SKM-1 treated with dmso at 0.1 percent for 144 hours (cell line): ENCODE measurements around the gene ANKRD44.

ENCODE experiments used
- DNase-seq: peaks from one replicate; lab custom pipeline; 2025; ENCODE audit not compliant: unreplicated experiment; lab: John Stamatoyannopoulos, UW

The ANKRD44 gene

DNA sequence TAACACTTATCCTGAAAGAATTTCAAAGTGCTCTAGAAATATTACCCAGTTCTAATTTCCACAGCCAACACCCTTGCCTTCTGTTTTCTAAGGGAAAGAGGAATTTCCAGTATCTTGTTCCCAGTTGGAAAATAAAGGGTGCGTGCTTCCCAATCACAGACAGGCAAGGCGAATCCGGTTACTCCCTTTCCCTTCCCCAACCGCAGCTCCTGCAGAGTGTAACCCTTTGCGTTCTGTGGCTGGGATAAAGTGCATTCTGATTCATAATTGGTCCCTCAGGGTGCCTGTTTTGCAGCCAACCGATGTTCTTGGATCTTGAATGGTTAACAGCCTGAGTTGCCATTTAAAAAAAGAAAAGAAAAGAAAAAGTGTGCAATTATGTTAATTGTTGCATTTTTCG lies 343.5 kb downstream of the ANKRD44 start:
- DNase-seq = no peak

DNA sequence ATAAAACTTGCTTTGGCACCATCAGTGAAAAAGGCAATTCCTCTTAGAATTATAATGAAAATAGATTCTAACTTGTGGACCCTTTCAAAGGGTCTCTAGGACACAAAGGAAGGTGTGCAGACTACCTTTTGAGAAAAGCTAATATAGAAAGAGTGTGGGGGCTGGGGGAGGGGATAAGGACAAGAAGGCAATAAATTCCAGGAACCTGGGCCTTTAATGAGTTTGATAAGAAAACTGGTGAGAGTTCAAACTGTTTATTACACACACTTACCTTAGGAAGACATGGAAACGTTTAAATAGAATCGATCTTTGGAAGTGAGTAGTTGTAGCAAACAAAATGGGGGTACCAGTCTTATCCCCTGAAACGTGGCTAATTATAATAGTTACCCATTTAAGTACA lies 344.5 kb downstream of the ANKRD44 start:
- no peak for DNase-seq

DNA sequence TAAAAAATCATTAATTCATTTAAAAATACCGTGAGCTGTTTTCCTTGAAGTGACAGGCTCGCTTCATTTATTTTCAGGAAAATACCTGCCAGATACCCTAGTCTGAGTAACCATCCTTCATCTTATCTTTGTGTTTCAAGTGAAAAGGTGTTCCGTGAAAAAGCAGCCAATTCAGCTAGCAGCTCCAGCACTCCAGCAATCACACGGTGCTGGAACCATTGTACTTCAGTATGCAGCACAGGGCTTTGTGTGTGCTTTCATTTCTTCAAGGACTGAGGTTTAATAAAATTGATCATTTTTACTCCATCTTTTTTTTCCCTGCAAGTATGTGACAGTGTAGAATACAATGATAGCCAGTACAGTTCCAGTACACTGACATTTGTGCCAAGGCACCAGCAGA lies 344.9 kb downstream of the ANKRD44 start:
- no peak for DNase-seq

DNA sequence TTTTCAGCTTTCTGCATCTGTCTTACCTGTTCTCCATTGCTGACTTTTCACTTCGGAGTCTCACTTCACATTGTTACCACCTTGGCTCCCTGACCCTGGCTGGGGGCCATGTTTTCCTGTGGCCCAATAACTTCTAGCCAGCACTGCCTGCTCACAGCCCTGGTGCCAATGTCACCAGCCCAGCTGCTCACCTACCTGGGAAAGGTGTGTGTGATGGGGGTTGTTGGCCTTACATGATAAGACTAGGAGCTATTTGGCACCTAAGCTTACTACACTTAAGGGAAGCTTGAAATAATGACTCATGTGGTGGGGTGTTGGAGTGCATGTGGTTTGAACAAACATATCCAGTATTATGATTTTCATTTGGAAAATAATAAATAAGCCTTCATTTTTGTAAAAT lies 346.6 kb downstream of the ANKRD44 start:
- no peak for DNase-seq

DNA sequence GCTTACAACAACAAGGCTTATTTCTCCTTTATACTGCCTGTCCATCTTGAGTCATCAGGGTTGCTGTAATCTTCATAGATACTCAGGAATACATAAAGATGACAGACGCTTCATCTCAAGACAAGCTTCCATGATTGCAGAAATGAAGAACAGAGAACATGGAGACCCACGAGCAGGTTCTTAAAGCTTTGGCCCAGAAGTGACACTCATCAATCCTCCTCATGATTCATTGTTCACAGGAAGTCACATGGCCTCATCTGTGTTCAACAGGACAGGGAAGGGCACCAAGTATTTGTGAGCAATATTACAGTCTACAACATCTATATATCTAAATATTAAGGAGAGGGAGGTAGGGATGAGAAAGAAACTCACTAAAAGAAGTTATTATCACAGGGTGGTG lies 347.5 kb downstream of the ANKRD44 start:
- DNase-seq = no peak

DNA sequence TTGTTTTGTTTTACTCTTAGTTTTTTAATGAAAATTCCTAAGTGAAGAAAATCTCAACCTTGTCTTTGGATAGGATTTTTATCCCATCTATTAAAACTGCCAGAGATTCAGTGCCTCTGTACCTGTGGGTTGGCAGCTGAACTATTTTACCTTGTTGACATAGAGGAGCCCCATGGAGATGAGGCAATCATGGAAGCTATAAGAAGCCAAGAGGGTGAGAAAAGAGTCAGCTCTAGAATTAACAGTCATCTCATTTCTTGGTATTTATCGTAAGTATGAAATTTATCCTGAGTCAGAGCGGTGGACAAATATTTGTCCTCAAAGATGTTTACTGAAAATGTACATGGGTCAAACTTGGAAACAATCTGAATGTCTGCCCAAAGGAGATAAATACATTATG lies 348.3 kb downstream of the ANKRD44 start:
- DNase-seq = no peak

DNA sequence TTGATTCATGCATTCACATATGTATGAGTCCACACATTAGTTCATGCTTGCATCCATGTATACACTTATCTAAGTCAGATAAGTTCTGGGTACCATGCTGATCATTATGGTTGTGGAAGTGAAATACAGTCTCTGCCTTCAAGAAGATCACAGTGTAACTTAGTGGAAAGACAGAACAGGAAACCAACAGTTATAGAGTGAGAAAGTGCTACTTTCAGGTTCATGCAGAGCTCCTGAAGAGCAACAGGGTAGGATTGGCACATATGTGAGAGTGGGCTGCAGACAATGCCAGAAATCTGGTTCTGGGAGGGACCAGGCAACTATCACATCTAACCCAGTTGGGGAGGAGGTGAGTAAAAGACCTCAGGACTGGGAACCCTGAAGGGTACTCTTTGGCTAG lies 348.7 kb downstream of the ANKRD44 start:
- DNase-seq = no peak

DNA sequence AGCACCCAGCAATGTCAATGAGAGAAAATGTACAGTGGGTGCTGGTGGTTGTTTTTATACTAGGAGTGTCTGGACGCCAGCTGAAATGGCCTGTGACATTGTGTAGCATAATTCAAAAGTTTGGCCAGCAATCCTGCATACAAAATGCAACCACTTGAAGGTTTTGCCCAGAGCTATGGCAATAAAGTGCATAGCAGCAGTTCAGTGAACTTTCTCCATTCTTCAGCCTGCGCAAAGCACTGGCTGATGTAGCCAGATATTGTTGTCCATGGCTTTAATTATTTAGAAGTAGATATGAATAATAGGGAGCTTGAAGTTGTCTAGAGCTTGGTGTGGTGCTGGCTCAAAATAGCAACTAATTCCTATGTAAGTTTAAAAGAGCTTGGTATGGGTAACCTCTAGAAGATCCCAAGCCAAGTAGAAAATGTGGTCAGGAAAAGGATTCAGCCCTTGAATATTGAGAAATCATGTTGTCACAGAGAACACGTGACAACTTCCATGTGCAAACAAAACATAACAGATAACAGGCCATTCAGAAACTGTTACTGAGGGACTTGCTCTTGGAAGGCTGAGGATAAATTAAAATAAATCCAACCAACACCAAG lies 350.7 kb downstream of the ANKRD44 start:
- no peak for DNase-seq

DNA sequence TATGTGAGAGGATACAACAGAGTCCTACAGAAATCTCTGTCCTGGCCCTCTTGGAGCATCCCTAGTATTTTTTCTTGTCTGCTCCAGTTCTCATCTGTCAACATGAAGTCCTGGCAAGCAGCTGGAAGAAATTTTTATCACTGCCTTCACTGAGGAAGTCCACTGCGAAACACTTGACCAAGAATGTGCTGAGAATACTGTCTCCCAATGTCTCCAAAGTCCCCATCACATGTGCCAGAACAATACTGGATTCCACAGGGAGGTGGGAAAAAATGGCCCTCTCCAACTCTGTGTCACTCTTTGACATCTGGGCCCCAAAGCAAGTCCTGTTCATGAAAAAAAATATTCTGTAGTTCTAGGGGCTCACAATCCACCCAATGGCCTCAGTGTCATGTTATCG lies 351.3 kb downstream of the ANKRD44 start:
- no peak for DNase-seq

DNA sequence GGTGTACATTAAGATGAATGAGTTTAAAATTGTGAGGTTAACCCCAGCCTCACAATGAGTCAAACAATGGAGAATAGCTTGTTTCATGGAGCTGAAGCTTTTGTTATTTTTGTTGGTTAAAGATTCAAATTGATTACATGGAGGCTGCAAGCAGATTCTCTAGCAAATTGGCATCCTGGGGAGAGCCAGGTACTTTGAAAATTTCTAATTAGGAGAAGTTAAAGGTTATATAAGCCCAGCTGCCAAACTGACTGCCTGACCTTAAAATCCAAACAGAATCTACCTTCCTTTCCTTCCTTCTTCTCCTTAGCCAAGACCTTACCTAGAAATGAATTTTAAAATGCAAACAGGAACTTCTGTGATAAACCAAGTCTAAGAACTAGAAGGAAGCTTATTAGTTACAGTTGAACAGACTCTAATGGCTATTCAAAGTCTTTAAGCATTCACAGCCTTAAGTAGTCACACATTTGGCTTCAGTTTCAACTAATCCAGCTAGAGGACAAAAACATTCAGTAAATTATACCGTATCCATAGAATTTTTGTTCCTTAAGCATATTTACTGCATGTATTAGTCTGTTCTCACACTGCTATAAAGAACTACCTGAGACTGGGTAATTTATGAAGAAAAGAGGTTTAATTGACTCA lies 352.6 kb downstream of the ANKRD44 start:
- DNase-seq = no peak

DNA sequence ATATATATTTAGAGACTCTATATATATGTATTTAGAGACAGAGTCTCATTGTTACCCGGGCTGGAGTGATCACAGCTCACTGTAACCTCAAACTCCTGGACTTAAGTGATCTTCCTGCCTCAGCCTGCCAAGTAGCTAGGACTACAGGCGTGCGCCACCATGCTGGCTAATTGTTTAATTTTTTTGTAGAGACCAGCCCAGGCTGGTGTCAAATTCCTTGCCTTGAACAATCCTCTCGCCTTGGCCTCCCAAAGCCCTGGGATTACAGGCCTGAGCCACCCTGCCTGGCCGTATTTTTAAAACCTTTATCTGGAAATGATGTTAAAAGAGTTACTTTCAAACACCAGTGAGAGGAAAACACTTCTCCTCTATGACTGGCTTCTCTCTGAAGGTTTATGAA lies 353.1 kb downstream of the ANKRD44 start:
- no peak for DNase-seq

DNA sequence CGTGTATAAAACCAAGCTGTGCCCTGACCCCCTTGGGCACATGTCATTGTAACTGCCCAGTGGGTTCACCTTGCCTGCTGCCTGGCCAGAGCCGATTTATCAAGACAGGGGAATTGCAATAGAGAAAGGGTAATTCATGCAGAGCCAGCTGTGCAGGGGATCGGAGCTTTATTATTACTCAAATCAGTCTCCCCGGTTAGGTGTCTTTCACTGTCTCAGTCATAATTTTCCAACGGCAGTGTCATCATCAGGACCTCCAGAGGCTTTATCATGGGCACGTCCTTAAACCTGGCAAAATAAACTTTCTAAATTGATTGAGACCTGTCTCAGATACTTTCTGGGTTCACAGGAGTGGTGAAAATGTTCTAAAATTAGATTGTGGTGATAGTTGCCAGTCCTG lies 354.5 kb downstream of the ANKRD44 start:
- DNase-seq = no peak

DNA sequence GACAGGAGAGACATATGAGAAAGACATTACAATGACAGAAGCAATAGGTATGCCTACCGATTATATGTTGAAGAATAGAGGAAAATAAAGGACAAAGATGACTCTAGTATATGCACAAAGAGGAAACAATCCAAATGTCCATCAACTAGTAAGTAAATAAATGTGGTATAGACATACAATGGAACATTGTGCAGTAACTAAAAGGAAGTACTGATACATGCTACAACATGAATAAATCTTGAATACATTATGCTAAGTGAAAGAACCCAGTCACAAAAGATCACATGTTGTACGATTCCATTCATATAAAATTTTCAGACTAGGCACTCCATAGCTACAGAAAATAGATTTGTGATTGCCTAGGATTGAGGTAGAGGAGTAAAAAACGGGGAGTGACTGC lies 355.5 kb downstream of the ANKRD44 start:
- no peak for DNase-seq

DNA sequence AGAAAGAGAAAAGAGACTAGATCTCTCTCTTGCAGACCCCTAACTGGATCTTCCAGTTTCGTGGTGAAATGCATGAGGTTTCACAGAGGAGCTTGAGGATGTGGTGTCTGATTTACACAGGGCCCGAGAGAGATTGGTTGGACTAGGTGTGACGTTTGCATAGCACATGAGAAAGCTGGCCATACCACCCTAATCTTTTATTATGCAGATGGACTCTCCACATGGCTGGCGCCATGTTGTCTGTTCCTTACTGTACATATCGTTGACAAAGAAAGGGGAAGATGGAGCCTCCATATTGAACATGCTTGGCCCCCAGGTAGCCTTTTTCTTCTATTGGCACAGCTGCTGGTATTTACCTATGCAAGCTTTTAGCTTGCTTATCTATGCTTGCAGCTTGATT lies 356.6 kb downstream of the ANKRD44 start:
- no peak for DNase-seq

DNA sequence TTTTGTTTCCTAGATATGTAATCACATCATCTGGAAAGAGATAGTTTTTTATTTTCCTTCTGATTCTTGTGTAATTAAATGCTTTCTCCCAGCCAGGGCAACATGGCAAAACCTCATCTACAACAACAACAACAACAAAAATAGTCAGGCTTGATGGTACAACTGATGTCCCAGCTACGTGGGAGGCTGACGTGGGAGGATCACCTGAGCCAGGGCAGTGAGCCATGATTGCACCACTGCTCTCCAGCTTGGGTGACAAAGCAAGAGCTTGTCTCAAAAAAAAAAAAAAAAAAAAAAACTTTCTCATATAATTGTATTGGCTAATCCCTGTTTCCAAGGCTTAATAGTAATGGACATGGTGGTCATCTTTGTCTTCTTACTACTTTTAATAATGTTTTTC lies 357.6 kb downstream of the ANKRD44 start:
- no peak for DNase-seq

DNA sequence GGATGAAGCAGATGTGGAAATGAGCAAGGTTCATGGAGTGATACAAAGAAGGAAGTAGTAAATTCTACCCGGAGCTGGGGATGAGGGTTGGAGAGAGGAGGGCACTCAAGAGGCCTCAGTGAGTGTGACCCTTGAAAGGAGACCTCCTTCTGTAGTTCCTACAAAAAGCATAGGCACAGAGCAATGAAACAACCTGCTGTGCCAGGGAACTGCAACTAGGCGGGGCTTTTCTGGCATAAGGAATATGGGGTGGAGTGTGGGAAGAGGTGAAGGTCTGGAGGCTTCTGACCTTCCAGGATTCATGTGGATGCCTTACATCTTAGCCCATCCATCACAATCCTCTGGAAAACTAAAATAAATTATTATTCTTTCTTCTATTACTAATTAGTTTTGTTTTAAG lies 358.6 kb downstream of the ANKRD44 start:
- no peak for DNase-seq

DNA sequence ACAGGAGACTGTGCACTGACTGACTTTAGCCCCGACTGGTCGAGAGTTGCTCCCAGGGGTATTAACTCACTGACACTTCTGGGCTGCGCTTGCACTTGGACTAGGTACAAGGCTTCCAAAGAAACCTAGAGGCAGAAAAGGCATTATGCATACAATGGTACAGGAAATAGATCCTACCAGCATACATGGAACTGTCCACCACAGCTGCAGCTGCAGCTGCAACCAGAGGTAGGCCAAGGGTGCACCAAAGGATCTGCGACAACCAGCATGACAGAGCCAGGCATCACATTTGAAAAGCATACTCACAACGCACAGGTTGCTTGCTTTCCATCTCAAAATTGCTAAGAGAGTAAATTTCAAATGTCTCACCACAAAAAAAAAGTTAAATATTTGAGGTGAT lies 361.5 kb downstream of the ANKRD44 start:
- DNase-seq = no peak

DNA sequence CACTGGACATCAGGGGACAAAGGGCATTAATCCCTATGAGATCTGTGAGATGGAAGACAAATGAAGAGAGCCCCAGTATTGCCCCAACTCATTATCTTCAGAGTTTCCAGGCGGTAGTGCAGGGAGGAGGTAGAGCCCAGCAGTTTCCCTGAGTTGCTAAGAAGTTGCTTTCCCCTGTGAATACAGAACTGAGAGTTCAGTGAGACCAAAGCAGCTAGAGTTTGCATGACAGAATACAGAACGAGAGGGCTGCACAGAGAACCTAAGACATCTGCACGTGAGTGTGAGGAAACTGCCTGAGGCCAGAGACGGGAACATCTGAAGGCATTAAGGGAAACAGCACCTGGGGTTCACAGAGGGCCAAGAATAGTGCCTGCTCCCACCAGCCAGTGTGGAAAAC lies 366.0 kb downstream of the ANKRD44 start:
- no peak for DNase-seq

DNA sequence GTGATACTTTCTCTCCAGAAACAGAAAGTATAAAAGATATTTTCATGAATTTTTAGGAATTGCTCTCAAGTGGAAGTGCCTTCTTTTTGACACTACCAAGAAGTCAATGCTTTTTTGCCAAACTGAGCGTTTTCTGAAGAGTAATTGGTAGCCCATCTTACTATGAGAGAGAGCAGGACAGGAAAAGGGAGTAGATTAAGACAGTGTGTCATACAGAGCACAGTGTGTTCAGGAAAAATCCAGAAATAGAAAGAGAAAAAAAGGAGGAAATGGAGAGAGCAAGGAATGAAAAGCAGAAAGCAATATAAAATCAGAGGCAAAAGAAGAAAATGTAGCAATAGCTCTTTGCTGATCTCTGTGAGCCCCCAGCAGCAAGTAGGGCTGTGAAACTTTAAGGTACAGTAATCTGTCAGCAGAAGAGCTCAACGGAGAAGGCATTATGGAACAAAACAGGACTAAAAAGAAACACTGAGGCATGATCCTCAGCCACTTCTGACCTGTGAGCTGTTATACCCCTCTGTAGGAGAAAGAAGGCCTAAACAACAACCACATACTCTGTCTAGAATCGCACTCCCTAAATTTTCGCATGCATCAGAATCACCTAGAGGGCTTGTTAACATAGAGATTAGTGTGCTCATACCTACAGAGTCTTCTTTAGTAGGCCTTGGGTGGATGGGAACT lies 369.0 kb downstream of the ANKRD44 start:
- DNase-seq = no peak

DNA sequence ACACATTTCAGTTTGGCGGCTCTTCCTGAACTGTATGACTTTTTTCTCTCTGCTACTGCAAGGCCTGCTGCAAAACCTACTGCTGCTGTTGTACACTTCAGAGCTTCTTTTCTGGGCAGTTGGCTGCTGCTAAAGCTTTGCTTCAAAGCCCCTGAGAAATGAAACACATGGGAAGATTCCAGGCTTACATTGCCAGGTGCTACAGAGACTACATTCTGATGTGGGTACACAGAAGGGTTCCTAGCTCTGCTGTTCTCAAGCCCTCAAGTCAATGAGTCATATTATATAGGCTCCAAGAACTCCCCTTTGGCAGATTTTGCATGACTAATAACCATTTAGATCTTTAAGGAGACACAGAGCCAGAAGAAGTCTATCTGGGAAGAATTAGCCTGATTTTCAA lies 371.2 kb downstream of the ANKRD44 start:
- no peak for DNase-seq
